GM18499 (cell line): ENCODE data around the gene LEMD2.

Experiments
- ATAC-seq: cut with Tn5 transposase; IDR thresholded peaks from one replicate; pipeline ENCODE4 v1.9.1; 2021; ENCODE audit warnings: moderate number of reproducible peaks; ENCODE audit not compliant: insufficient read depth, unreplicated experiment

The LEMD2 gene

GRCh38 chr6:33777398-33778388 lies 11.2 kb downstream of the LEMD2 start:
- ATAC-seq = no peak

- no peak for ATAC-seq
Measured at GRCh38 chr6:33776764-33777163, 12.2 kb downstream of the LEMD2 start.

GRCh38 chr6:33776186-33776585 lies 12.7 kb downstream of the LEMD2 start:
- ATAC-seq = no peak

- no peak for ATAC-seq
Measured at GRCh38 chr6:33774774-33775173, 14.2 kb downstream of the LEMD2 start.

- no peak for ATAC-seq
Measured at GRCh38 chr6:33772902-33773472, 15.9 kb downstream of the LEMD2 start.

GRCh38 chr6:33772082-33772830 lies 16.7 kb downstream of the LEMD2 start:
- no peak for ATAC-seq

GRCh38 chr6:33771146-33772081 lies 17.5 kb downstream of the LEMD2 start:
- no peak for ATAC-seq

- no peak for ATAC-seq
Measured at GRCh38 chr6:33770833-33771145, 18.1 kb downstream of the LEMD2 start.

- no peak for ATAC-seq
Measured at GRCh38 chr6:33770124-33770832, 18.7 kb downstream of the LEMD2 start.

GRCh38 chr6:33769248-33769821 lies 19.6 kb downstream of the LEMD2 start:
- no peak for ATAC-seq

- ATAC-seq = no peak
Measured at GRCh38 chr6:33768644-33769120, 20.2 kb downstream of the LEMD2 start.

- ATAC-seq = no peak
Measured at GRCh38 chr6:33766921-33767907, 21.7 kb downstream of the LEMD2 start.

- no peak for ATAC-seq
Measured at GRCh38 chr6:33765368-33765767, 23.6 kb downstream of the LEMD2 start.

- ATAC-seq = no peak
Measured at GRCh38 chr6:33764036-33764435, 24.9 kb downstream of the LEMD2 start.

- ATAC-seq = no peak
Measured at GRCh38 chr6:33763483-33763882, 25.4 kb downstream of the LEMD2 start.

GRCh38 chr6:33762713-33763112 lies 26.2 kb downstream of the LEMD2 start:
- ATAC-seq = no peak

- no peak for ATAC-seq
Measured at GRCh38 chr6:33761922-33762629, 26.9 kb downstream of the LEMD2 start.
